Effector memory CD8-positive, alpha-beta T cell (primary cell): ENCODE data around the gene HS2ST1.
"Not testable (repeated sequence)": the region's sequence is repeated elsewhere in the genome, so short reads cannot be mapped to it uniquely, and the experiment has no call there.

Source experiments
- ATAC-seq: fragments of 150-1000 bp; cut with Tn5 transposase; replicated peaks from 2 replicates; pipeline ENCODE4 v1.10.0; 2021; ENCODE audit warnings: mild to moderate bottlenecking, moderate library complexity
- DNase-seq, 3 experiments: peaks; one replicate each; pipeline ENCODE4 v3.0.0; 2021
- H3K27ac Mint-ChIP-seq, 2 donors: one replicate each; pipeline ENCODE4 v1.8.0; 2022; ENCODE audit warnings: mild to moderate bottlenecking in 2 of 2, mixed read lengths in 2 of 2, moderate library complexity in 2 of 2
- H3K27me3 Mint-ChIP-seq, 2 donors: one replicate each; pipeline ENCODE4 v1.8.0; 2022; ENCODE audit warnings: mixed read lengths in 2 of 2
- H3K36me3 Mint-ChIP-seq: one replicate; pipeline ENCODE4 v1.8.0; 2022; ENCODE audit warnings: mild to moderate bottlenecking, moderate library complexity, mixed read lengths; ENCODE audit not compliant: insufficient read depth
- H3K4me1 Mint-ChIP-seq, 2 donors: one replicate each; pipeline ENCODE4 v1.8.0; 2022; ENCODE audit warnings: low read depth in 2 of 2, mixed read lengths in 2 of 2
- H3K4me3 Mint-ChIP-seq, 2 donors: one replicate each; pipeline ENCODE4 v1.8.0; 2022; ENCODE audit warnings: mild to moderate bottlenecking in 2 of 2, mixed read lengths in 2 of 2, moderate library complexity in 2 of 2
- H3K9me3 Mint-ChIP-seq, 2 donors: one replicate each; pipeline ENCODE4 v1.8.0; 2022; ENCODE audit warnings: mixed read lengths in 2 of 2
- total RNA-seq, 9 experiments: gene quantifications; one replicate each; lab custom pipeline; 2026; lab: John Stamatoyannopoulos, UW

The HS2ST1 gene
- 14.8 to 32.3 (median 22.6) reads per million in 9 experiments for total RNA-seq

DNA sequence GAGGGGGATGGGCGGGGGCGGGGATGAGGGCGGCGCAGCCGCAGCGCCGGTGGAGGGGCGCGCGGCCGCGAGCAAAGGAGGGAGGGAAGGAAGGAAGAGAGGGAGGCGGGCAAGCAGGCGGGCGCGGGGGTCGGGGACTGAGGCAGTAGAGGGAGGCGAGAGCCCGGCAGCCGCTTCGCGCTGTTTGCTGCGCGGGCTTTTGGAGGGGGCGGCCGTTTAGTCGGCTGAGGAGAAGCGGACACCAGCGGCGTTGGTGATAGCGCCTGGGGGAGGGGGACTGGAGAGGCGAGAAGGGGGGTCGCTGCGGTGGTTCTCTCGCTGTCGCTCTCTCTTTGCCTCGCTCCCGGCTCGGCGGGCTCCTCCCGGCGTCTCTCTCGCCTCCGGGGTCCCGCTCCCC lies at the start of gene HS2ST1:
Gene HS2ST1, plus strand, starts transcription at position 35 of the 397 bp plus-strand sequence.
- Mint-ChIP-seq H3K9me3 (no peaks in the 10 kb centered on the region), H3K27me3 (no peaks in the 10 kb centered on the region), H3K4me3 (no peak within 1 kb of the TSS), H3K4me1 (peaks cover 31 to 39% of the 10 kb centered on the region in 2 donors), H3K36me3 (peaks cover 12% of the 10 kb centered on the region), H3K27ac (no peak within 1 kb of the TSS)
- DNase-seq (no peak), ATAC-seq (no peak)

DNA sequence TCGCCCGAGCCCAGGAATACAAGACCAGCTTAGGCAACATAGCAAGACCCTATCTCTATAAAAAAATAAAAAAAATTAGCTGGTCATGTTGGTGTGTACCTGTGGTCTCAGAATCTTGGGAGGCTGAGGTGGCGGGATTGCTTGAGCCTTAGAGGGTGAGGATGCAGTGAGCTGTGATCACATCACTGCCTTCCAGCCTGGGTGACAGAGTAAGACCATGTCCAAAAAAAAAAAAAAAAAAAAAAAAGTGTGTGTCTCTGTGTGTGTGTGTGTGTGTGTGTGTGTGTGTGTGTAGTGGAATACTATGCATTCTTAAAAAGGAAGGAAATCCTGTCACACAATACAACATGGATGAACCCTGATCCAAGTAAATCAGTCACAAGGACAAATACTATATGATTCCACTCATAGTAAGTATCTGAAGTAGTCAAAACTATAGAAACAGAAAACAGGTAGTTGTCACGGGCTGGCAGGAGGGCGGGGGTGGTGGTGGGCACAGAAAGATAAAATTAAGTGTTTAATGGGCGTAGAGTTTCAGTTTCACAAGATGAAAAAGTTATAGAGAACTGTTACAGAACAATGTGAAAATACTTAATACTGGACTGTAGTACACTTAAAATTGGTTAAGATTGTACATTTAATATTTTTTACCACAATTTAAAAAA lies 48.3 kb upstream of the HS2ST1 start:
- no peak for DNase-seq
- Mint-ChIP-seq H3K9me3 (no peaks in the 10 kb centered on the region), H3K36me3 (peaks cover 19% of the 10 kb centered on the region), H3K27ac (peak overlapping the region; percentile 51 to 71), H3K4me1 (peaks cover 4 to 23% of the 10 kb centered on the region in 2 donors), H3K4me3 (no peak overlapping the region), H3K27me3 (no peaks in the 10 kb centered on the region)
- ATAC-seq = no peak

DNA sequence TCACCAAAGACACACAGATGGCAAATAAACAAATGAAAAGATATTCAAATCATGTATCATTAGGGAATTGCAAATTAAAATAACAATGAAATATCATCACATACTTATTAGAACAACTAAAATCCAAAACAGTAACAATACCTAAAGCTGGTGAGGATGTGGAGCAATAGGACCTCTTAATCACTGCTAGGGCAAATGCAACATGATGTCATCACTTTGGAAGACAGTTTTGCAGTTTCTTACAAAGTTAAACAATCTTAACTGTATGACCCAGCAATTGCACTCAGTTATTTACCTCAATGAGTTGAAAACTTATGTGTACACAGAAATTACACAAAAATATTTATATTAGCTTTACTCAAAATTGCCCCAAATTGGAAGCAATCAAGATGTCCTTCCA lies 47.8 kb upstream of the HS2ST1 start:
- H3K36me3 Mint-ChIP-seq = peaks cover 20% of the 10 kb centered on the region
- H3K4me1 Mint-ChIP-seq = peaks cover 4 to 23% of the 10 kb centered on the region in 2 donors
- H3K27me3 Mint-ChIP-seq = no peaks in the 10 kb centered on the region
- H3K27ac Mint-ChIP-seq = peak overlapping the region; percentile 51 to 71
- no peak overlapping the region for H3K4me3 Mint-ChIP-seq
- DNase-seq (no peak), ATAC-seq (no peak)
- no peaks in the 10 kb centered on the region for H3K9me3 Mint-ChIP-seq

DNA sequence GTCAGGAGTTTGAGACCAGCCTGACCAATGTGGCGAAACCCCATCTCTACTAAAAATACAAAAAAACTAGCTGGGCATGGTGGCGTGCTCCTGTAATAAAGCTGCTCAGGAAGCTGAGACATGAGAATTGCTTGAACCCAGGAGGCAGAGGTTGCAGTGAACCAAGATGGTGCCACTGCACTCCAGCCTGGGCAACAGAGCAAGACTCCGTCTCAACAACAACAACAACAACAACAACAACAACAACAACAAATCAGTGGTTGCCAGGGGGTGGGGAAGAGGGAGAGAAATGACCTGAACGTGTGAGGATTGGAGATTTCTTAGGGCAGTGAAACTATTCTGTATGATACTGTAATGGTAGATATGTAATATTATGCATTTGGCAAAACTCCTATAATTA lies 47.2 kb upstream of the HS2ST1 start:
- not testable (repeated sequence) for H3K27ac Mint-ChIP-seq, H3K9me3 Mint-ChIP-seq, H3K27me3 Mint-ChIP-seq, H3K4me3 Mint-ChIP-seq, ATAC-seq, DNase-seq
- H3K36me3 Mint-ChIP-seq = peaks cover 25% of the 10 kb centered on the region
- peaks cover 4 to 23% of the 10 kb centered on the region in 2 donors for H3K4me1 Mint-ChIP-seq

DNA sequence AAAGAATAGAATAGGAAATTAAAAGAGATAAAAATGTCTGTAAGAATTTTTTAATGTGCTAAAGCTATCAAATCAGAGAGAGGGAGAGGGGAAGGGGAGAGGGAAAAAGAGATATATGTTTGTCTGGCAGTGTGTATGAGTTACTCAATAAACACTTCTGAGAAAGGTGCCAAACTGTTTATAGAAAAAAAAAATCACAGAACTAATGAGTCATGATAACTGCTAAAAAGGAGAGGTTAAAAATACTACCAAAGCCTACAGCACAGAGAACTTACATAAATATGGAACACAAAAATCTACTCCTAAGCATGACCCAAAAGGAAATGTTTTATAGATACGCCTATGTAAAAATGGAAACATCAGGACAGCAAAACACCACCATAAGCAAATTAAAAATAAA lies 46.0 kb upstream of the HS2ST1 start:
- Mint-ChIP-seq H3K4me1 (peaks cover 4 to 23% of the 10 kb centered on the region in 2 donors), H3K27ac (peak overlapping the region; percentile 15 to 79), H3K36me3 (peaks cover 22% of the 10 kb centered on the region), H3K4me3 (no peak overlapping the region), H3K27me3 (no peaks in the 10 kb centered on the region), H3K9me3 (no peaks in the 10 kb centered on the region)
- DNase-seq = no peak
- no peak for ATAC-seq

DNA sequence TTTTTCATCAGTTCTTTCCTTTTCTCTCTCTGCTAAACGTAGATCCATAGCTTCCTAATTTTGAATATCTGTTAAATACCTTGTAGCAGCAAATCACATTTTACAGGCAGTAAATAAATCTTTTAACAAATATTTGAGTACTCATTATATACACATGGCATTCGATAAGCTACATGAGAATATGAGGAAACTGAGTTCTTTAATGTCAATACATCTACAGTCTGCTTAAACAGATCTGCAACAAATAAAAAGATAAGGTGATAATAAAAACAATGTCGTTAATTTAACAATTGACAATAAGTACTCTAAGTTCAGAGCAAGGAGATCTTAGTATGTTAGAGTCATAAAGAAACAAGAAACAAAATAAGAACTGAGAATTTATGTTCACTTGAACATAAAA lies 43.4 kb upstream of the HS2ST1 start:
- ATAC-seq = no peak
- H3K27me3 Mint-ChIP-seq = no peaks in the 10 kb centered on the region
- H3K4me3 Mint-ChIP-seq = no peak overlapping the region
- peaks cover 14% of the 10 kb centered on the region for H3K36me3 Mint-ChIP-seq
- peak overlapping the region in 1 of 2 donors; percentile 45 for H3K27ac Mint-ChIP-seq
- DNase-seq = no peak
- H3K9me3 Mint-ChIP-seq = no peaks in the 10 kb centered on the region
- peaks cover 4 to 21% of the 10 kb centered on the region in 2 donors for H3K4me1 Mint-ChIP-seq

DNA sequence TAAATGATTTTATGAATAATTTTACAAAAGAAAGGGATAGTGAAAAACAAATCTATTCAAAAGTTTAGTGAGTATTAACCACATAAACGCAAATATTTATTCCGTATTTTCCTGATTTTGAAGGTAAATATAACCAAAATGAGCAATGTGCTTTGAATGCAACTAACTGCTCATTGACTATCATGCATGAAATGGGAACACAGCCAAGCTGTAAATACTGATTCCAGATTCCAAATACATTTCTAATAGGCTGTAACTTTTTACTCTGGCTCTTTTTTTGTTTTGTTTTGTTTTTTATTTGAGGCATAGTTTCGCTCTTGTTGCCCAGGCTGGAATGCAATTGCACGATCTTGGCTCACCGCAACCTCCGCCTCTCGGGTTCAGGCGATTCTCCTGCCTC lies 42.3 kb upstream of the HS2ST1 start:
- Mint-ChIP-seq H3K27me3 (no peaks in the 10 kb centered on the region), H3K27ac (peak overlapping the region in 1 of 2 donors; percentile 28), H3K9me3 (no peaks in the 10 kb centered on the region), H3K4me3 (no peak overlapping the region), H3K4me1 (peaks cover 4 to 21% of the 10 kb centered on the region in 2 donors), H3K36me3 (peaks cover 12% of the 10 kb centered on the region)
- DNase-seq = no peak
- no peak for ATAC-seq

DNA sequence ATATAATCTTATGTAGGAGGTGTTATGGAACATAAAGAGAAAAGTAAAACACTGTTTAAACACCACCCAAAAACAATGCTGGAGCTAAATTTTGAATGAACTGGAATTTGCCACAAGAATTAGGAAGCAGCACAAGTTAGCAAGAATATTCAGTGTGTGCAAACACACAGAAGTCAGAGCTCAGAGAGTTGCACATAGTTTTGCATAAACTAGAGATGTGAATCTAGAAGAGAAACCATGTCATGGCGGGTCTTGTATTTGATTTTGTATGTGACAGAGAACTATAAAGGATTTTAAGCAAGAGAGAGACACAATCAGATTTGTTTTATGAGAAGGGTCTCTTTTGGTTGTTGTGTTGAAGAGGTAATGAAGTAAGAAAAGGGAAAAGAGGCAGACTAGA lies 38.7 kb upstream of the HS2ST1 start:
- peaks cover 0 to 4% of the 10 kb centered on the region in 2 donors for H3K4me1 Mint-ChIP-seq
- H3K27me3 Mint-ChIP-seq = no peaks in the 10 kb centered on the region
- no peak overlapping the region for H3K4me3 Mint-ChIP-seq
- H3K27ac Mint-ChIP-seq = no peak overlapping the region
- no peaks in the 10 kb centered on the region for H3K9me3 Mint-ChIP-seq
- DNase-seq = no peak
- peaks cover 29% of the 10 kb centered on the region for H3K36me3 Mint-ChIP-seq
- ATAC-seq = no peak

DNA sequence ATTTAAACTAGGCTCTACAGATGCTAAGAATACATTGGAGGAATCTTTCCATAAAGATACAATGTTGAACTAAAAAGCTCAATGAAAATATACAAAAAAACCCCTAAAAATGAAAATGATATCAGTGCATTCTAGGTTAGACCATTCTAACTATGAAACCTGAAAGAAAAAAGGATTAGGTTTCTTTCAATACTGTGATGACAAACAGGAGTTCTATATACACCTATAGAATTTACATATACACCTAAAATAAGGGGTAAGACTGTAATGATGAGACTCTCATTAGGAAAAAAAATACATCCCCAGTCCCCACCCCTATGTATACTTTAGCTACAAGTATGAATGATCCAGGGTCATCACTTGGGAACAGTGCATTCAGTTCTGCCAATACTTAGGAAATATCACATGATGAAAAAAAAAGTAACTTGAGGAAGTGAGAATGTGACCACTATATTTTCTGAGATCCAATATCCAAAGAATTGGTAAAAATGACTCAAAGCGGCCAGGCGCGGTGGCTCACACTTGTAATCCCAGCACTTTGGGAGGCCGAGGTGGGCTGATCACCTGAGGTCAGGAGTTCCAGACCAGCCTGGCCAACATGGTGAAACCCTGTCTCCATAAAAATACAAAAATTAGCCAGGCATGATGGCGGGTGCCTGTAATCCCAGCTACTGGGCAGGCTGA lies 26.8 kb upstream of the HS2ST1 start:
- H3K36me3 Mint-ChIP-seq = no peaks in the 10 kb centered on the region
- peaks cover 7 to 36% of the 10 kb centered on the region in 2 donors for H3K4me1 Mint-ChIP-seq
- H3K4me3 Mint-ChIP-seq = no peak overlapping the region
- DNase-seq (no peak), ATAC-seq (no peak)
- H3K9me3 Mint-ChIP-seq = no peaks in the 10 kb centered on the region
- no peaks in the 10 kb centered on the region for H3K27me3 Mint-ChIP-seq
- H3K27ac Mint-ChIP-seq = peak overlapping the region in 1 of 2 donors; percentile 44

DNA sequence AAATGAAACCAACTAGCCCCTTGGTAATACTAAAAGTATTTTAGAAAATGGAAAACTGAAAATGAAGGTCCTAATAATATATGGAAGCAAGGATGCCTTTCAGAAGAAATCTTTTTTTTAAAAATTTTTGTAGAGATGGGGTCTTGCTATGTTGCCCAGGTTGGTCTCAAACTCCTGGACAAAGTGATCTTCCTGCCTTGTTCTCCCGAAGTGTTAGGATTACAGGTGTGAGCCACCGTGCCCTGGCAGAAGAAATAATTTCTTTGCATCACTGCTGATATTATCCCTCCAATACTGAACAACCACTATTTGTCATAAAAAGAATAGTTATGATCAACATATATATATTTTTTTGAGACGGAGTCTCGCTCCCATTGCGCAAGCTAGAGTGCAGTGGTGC lies 26.1 kb upstream of the HS2ST1 start:
- Mint-ChIP-seq H3K4me1 (peaks cover 4 to 36% of the 10 kb centered on the region in 2 donors), H3K27me3 (no peaks in the 10 kb centered on the region), H3K9me3 (no peaks in the 10 kb centered on the region), H3K27ac (no peak overlapping the region), H3K36me3 (no peaks in the 10 kb centered on the region), H3K4me3 (no peak overlapping the region)
- DNase-seq = no peak
- no peak for ATAC-seq

DNA sequence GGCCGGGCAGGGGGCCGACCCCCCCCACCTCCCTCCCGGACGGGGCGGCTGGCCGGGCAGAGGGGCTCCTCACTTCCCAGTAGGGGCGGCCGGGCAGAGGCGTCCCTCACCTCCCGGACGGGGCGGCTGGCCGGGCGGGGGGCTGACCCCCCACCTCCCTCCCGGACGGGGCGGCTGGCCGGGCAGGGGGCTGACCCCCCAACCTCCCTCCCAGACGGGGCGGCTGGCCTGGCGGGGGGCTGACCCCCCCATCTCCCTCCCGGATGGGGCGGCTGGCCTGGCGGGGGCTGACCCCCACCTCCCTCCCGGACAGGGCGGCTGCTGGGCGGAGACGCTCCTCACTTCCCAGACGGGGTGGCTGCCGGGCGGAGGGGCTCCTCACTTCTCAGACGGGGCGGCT lies 15.0 kb upstream of the HS2ST1 start:
- Mint-ChIP-seq H3K4me1 (peaks cover 3 to 32% of the 10 kb centered on the region in 2 donors), H3K36me3 (peaks cover 44% of the 10 kb centered on the region)
- not testable (repeated sequence) for H3K9me3 Mint-ChIP-seq, ATAC-seq, H3K27me3 Mint-ChIP-seq, H3K4me3 Mint-ChIP-seq, DNase-seq, H3K27ac Mint-ChIP-seq

DNA sequence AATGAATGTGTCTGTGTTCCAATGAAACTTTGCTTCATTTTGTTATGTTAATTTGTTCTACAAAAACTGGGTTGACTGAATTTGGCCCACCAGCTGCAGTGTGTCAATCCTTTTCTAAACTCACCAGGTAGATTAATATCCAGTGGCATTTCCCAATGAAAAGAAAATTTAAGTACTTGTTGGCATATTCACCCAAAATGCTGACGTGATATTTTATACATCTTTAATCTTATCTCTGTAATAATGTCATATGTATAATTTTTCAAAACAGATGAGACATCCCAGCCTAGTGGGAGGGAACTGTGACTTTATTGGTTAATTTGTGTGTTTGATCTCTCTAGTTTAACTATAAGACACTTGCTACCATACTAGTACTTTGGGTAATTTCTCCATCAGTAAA lies 8.6 kb upstream of the HS2ST1 start:
- H3K4me3 Mint-ChIP-seq = no peak overlapping the region
- H3K27ac Mint-ChIP-seq = no peak overlapping the region
- no peak for DNase-seq
- peaks cover 18 to 32% of the 10 kb centered on the region in 2 donors for H3K4me1 Mint-ChIP-seq
- no peaks in the 10 kb centered on the region for H3K9me3 Mint-ChIP-seq
- ATAC-seq = no peak
- H3K36me3 Mint-ChIP-seq = peaks cover 26% of the 10 kb centered on the region
- H3K27me3 Mint-ChIP-seq = no peaks in the 10 kb centered on the region

DNA sequence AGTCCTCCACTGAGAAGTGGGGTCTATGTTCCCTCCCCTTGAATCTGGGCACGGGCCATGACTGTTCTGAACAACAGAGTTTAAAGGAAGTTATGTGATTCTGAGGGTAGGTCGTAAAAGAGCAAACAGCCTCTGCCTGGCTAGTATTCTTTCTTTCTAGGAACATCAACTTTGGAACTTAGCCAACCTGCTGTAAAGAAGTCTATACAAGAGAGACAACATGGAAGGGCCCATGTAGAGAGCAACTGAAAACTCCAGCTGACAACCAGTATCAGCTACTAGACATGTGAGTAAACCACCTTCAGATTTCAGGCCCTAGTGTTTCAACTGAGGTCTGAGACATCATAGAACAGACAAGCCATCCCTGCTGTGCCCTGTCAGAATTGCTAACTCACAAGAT lies 8.0 kb upstream of the HS2ST1 start:
- Mint-ChIP-seq H3K4me1 (peaks cover 24 to 37% of the 10 kb centered on the region in 2 donors), H3K9me3 (no peaks in the 10 kb centered on the region), H3K27ac (no peak overlapping the region), H3K27me3 (no peaks in the 10 kb centered on the region), H3K36me3 (peaks cover 22% of the 10 kb centered on the region), H3K4me3 (no peak overlapping the region)
- ATAC-seq = no peak
- no peak for DNase-seq

DNA sequence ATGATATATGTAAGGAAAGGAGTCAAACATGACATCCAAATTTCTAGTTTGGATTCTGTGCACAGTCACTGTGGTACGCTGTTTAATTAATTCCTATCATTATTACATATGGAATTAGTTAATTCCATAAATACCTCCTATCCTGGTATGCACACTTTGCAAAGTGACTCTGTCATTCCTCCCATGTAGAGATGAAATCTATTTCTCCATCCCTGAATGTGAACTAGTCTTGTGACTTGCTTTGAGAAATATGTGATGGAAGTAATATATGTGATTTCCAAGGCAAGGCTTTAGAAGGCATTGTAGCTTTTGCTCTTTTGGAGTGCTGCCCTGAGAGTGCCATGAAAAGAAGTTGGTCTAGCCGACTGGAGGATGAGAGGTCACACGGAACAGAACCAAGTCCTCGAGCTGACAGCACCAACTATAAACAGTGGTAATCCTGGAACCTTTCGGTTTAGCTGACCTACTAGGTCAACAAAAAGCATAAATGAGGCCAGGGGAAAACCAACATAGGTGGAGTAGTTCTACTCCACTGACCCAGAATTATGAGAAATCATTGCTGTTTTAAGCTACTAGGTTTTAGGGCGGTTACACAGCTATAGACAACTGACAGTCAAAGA lies 2.0 kb upstream of the HS2ST1 start:
- peaks cover 40 to 52% of the 10 kb centered on the region in 2 donors for H3K4me1 Mint-ChIP-seq
- DNase-seq (no peak), ATAC-seq (no peak)
- H3K9me3 Mint-ChIP-seq = no peaks in the 10 kb centered on the region
- H3K36me3 Mint-ChIP-seq = peaks cover 14% of the 10 kb centered on the region
- no peak overlapping the region for H3K4me3 Mint-ChIP-seq
- H3K27ac Mint-ChIP-seq = no peak overlapping the region
- no peaks in the 10 kb centered on the region for H3K27me3 Mint-ChIP-seq
